ENCODE results near the gene UACA. TPM values are rescaled to one million over a fixed set of nuclear protein-coding genes. Genes with fewer than 3 reads are reported as not detected.

Gene UACA
- total RNA-seq, 1 experiment from 2014 or later: 38.0 TPM

- Histone ChIP-seq H2AK5ac (ENCODE audit: insufficient read length, low read length) (no peak overlapping the region), H4K20me1 (ENCODE audit: control insufficient read depth, insufficient read depth, insufficient read length) (no peaks in the 10 kb centered on the region), H3K9me3 (ENCODE audit: control insufficient read depth, low read depth, low read length) (no peaks in the 10 kb centered on the region), H2BK5ac (ENCODE audit: insufficient read length, low read length) (no peak overlapping the region), H3K4me2 (ENCODE audit: insufficient read depth, insufficient read length, low read length) (no peak overlapping the region), H2BK120ac (ENCODE audit: low read depth, low read length, poor library complexity, severe bottlenecking) (no peak overlapping the region), H3K18ac (ENCODE audit: insufficient read length, low read depth, low read length) (no peak overlapping the region), H3K9ac (ENCODE audit: extremely low read depth, insufficient read length, low read length) (no peak overlapping the region), H4K91ac (ENCODE audit: insufficient read length, low read depth, low read length) (no peak overlapping the region), H3T11ph (ENCODE audit: low read length) (no peak overlapping the region), H2BK20ac (ENCODE audit: low read depth, low read length, poor library complexity, severe bottlenecking) (no peak overlapping the region), H3K56ac (ENCODE audit: insufficient read length, low read depth, low read length) (no peak overlapping the region), H2BK15ac (ENCODE audit: low read depth, low read length) (no peak overlapping the region), H4K8ac (replicated peaks; ENCODE audit: insufficient read length, low read depth, low read length) (no peak overlapping the region), H4K5ac (ENCODE audit: insufficient read length, low read depth, low read length) (no peak overlapping the region), H3K4ac (ENCODE audit: low read depth, low read length) (no peak overlapping the region), H3K79me2 (ENCODE audit: insufficient read depth, low read length) (no peaks in the 10 kb centered on the region), H2BK12ac (ENCODE audit: insufficient read length, low read depth, low read length) (no peak overlapping the region), H3K23ac (ENCODE audit: insufficient read length, low read depth, low read length) (no peak overlapping the region), H3K79me1 (ENCODE audit: insufficient read depth, low read depth, low read length, poor library complexity, severe bottlenecking) (peaks cover 4% of the 10 kb centered on the region), H3K14ac (ENCODE audit: insufficient read depth, low read length) (no peak overlapping the region), H3K23me2 (ENCODE audit: insufficient read length, low read depth, low read length, poor library complexity, severe bottlenecking) (no peaks in the 10 kb centered on the region), H3K4me1 (ENCODE audit: insufficient read depth, low read length) (peaks cover 2% of the 10 kb centered on the region; the same call in 1 of the 2 replicates), H3K27me3 (ENCODE audit: insufficient read depth, low read length) (no peaks in the 10 kb centered on the region), H2AFZ (ENCODE audit: low read length) (no peak overlapping the region), H3K27ac (ENCODE audit: insufficient read length, low read depth, low read length) (no peak overlapping the region)
- peak overlapping the region in 1 of 3 experiments; percentile 49; a peak in 2 of 7 replicates for H3K27ac Mint-ChIP-seq
- H3K4me3 Mint-ChIP-seq: no peak overlapping the region
- TF ChIP-seq CTCF (conservative IDR thresholded peaks at IDR 0.05): no peak
- no peaks in the 10 kb centered on the region for H3K27me3 Mint-ChIP-seq (ENCODE audit: low read depth)
- peaks cover 0 to 2% (median 0%) of the 10 kb centered on the region in 3 experiments; a peak in 1 of 7 replicates for H3K36me3 Mint-ChIP-seq (ENCODE audit: insufficient read depth in 1 of 3, low read depth in 3 of 3)
- H3K9me3 Mint-ChIP-seq: no peaks in the 10 kb centered on the region
- peaks cover 54% of the 10 kb centered on the region in 2 experiments for H3K4me1 Mint-ChIP-seq
- no peak for DNase-seq
Observed at GRCh38 chr15:70699890-70700289, 63.5 kb downstream of the UACA start.

All from H9 (cell line).